NB4 (cell line): ENCODE measurements around the gene SLC7A11.

ENCODE experiments used
- DNase-seq: peaks from one replicate; pipeline ENCODE4 v3.0.0; 2010; ENCODE audit warnings: low read depth
- H3K4me3 ChIP-seq: one replicate; pipeline ENCODE4 v1.5.1; 2011; ENCODE audit warnings: mild to moderate bottlenecking, low read depth, low read length, moderate library complexity
- CTCF ChIP-seq: IDR thresholded peaks from one replicate; pipeline ENCODE4 v1.5.1; 2012; ENCODE audit warnings: low read depth, low read length
- MAX ChIP-seq: IDR thresholded peaks from 2 replicates; pipeline ENCODE4 v1.6.1; 2011; ENCODE audit warnings: low read depth, low read length
- MYC ChIP-seq: IDR thresholded peaks from 2 replicates; pipeline ENCODE4 v1.6.1; 2011; ENCODE audit warnings: low read depth, low read length
- POLR2A ChIP-seq: IDR thresholded peaks from 2 replicates; pipeline ENCODE4 v1.6.1; 2011; ENCODE audit warnings: mild to moderate bottlenecking; ENCODE audit not compliant: insufficient read length; ENCODE audit errors: extremely low read depth

Gene SLC7A11

GRCh38 chr4:138242076-138242833, at the start of gene SLC7A11:
TSS of gene SLC7A11 (minus strand) at chr4:138242349. CDS start at chr4:138242069, 280 bp downstream.
- TF ChIP-seq MYC (peak; percentile 83), CTCF (no peak), MAX (peak; percentile 78), POLR2A (peak; percentile 60)
- DNase-seq, result peak; percentile 97
- H3K4me3 ChIP-seq, result peak within 1 kb of the TSS; percentile 77

GRCh38 chr4:138291431-138291830, 49.3 kb upstream of the SLC7A11 start:
- no peak for DNase-seq
- no peak overlapping the region for H3K4me3 ChIP-seq
- TF ChIP-seq MAX (no peak), MYC (no peak), POLR2A (no peak), CTCF (no peak)

GRCh38 chr4:138290805-138291204, 48.7 kb upstream of the SLC7A11 start:
- no peak overlapping the region for H3K4me3 ChIP-seq
- no peak for DNase-seq
- TF ChIP-seq MAX, result no peak
- no peak for TF ChIP-seq MYC
- no peak for TF ChIP-seq POLR2A
- TF ChIP-seq CTCF, result no peak

- no peak overlapping the region for H3K4me3 ChIP-seq
- no peak for DNase-seq
- TF ChIP-seq CTCF, result no peak
- TF ChIP-seq MAX, result no peak
- no peak for TF ChIP-seq MYC
- TF ChIP-seq POLR2A, result no peak
Observed at GRCh38 chr4:138279286-138279685, 37.1 kb upstream of the SLC7A11 start.

GRCh38 chr4:138277133-138277532, 35.0 kb upstream of the SLC7A11 start:
- H3K4me3 ChIP-seq, result no peak overlapping the region
- no peak for DNase-seq
- TF ChIP-seq CTCF (no peak), MYC (no peak), POLR2A (no peak), MAX (no peak)
